HL-60 (cell line): Measurements from ENCODE around the gene XXYLT1.
"Not testable (repeated sequence)": the region's sequence is repeated elsewhere in the genome, so short reads cannot be mapped to it uniquely, and the experiment has no call there.

Experiments used
- DNase-seq, 2 experiments: peaks; one replicate each; pipeline ENCODE4 v3.0.0-alpha.2; 2010 to 2020; ENCODE audit warnings: low read depth in 1 of 2, low spot score in 1 of 2
- H3K27ac ChIP-seq: fragments of 250-450 bp; sonication (Bioruptor Pico); replicated peaks from 2 replicates; pipeline ENCODE4 v1.5.1; 2020; ENCODE audit warnings: mild to moderate bottlenecking, moderate library complexity
- H3K27me3 ChIP-seq: fragments of 250-450 bp; sonication (Bioruptor Pico); 2 replicates; pipeline ENCODE4 v1.5.1; 2021; ENCODE audit warnings: mild to moderate bottlenecking, moderate library complexity; ENCODE audit not compliant: insufficient read depth, poor library complexity, severe bottlenecking
- H3K4me3 ChIP-seq: replicated peaks from 2 replicates; pipeline ENCODE4 v1.5.1; 2011; ENCODE audit warnings: mild to moderate bottlenecking, control low read depth, low read length; ENCODE audit not compliant: insufficient read depth
- GABPA ChIP-seq: IDR thresholded peaks from 2 replicates; pipeline ENCODE4 v1.6.1; 2012; ENCODE audit warnings: low read depth
- POLR2AphosphoS5 ChIP-seq: IDR thresholded peaks from 2 replicates; pipeline ENCODE4 v1.6.1; 2012; ENCODE audit warnings: low read depth
- SPI1 ChIP-seq: IDR thresholded peaks from 2 replicates; pipeline ENCODE4 v1.6.1; 2012; ENCODE audit warnings: low read depth, mild to moderate bottlenecking, borderline replicate concordance
- TF ChIP-seq, protein P1 (sequence below): IDR thresholded peaks from one replicate; pipeline ENCODE4 v1.5.1; 2011; ENCODE audit warnings: low read length, control low read depth, inconsistent platforms; ENCODE audit not compliant: insufficient read depth
- TF ChIP-seq, protein P2 (sequence below): IDR thresholded peaks from 2 replicates; pipeline ENCODE4 v1.6.1; 2012; ENCODE audit warnings: low read depth; ENCODE audit not compliant: insufficient replicate concordance

The XXYLT1 gene

DNA sequence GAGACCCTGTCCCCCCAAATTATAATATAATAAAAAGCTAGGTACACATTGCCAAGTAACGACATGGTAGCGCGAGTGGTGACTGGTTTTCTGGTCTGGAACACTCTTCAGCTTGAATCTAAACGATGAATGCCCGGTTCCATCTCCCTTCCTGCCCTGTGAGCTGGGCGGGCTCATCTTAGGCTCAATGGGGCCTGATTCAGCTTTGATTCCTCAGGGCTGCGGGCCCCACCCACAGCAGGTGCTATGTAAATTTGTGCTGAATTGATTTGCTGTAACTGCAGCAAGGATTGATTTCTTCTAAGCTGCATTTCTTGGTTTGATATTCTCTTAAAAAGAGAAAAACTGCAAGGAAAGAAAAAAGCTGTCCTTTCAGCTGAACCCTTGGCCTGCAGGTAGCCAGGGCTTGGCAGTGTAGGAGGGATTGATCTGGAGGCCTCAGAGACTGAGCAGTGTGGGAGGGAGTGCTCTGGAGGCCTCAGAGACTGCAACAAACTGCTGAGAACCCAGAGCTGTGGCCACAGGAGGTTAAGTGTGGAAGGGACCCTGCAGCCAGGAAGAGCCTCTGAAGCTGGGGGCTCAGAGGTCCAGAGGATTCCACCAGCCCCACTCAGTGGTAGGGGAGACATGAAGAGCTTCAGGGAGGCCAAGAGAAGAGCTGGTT, 231.6 kb downstream of the XXYLT1 start:
- Histone ChIP-seq H3K27me3 (no peaks in the 10 kb centered on the region), H3K4me3 (no peak overlapping the region), H3K27ac (peak overlapping the region; percentile 69)
- DNase-seq = no peak
- TF ChIP-seq POLR2AphosphoS5 = no peak
- TF ChIP-seq, protein P1, sequence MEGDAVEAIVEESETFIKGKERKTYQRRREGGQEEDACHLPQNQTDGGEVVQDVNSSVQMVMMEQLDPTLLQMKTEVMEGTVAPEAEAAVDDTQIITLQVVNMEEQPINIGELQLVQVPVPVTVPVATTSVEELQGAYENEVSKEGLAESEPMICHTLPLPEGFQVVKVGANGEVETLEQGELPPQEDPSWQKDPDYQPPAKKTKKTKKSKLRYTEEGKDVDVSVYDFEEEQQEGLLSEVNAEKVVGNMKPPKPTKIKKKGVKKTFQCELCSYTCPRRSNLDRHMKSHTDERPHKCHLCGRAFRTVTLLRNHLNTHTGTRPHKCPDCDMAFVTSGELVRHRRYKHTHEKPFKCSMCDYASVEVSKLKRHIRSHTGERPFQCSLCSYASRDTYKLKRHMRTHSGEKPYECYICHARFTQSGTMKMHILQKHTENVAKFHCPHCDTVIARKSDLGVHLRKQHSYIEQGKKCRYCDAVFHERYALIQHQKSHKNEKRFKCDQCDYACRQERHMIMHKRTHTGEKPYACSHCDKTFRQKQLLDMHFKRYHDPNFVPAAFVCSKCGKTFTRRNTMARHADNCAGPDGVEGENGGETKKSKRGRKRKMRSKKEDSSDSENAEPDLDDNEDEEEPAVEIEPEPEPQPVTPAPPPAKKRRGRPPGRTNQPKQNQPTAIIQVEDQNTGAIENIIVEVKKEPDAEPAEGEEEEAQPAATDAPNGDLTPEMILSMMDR = no peak
- TF ChIP-seq GABPA = no peak
- TF ChIP-seq, protein P2, sequence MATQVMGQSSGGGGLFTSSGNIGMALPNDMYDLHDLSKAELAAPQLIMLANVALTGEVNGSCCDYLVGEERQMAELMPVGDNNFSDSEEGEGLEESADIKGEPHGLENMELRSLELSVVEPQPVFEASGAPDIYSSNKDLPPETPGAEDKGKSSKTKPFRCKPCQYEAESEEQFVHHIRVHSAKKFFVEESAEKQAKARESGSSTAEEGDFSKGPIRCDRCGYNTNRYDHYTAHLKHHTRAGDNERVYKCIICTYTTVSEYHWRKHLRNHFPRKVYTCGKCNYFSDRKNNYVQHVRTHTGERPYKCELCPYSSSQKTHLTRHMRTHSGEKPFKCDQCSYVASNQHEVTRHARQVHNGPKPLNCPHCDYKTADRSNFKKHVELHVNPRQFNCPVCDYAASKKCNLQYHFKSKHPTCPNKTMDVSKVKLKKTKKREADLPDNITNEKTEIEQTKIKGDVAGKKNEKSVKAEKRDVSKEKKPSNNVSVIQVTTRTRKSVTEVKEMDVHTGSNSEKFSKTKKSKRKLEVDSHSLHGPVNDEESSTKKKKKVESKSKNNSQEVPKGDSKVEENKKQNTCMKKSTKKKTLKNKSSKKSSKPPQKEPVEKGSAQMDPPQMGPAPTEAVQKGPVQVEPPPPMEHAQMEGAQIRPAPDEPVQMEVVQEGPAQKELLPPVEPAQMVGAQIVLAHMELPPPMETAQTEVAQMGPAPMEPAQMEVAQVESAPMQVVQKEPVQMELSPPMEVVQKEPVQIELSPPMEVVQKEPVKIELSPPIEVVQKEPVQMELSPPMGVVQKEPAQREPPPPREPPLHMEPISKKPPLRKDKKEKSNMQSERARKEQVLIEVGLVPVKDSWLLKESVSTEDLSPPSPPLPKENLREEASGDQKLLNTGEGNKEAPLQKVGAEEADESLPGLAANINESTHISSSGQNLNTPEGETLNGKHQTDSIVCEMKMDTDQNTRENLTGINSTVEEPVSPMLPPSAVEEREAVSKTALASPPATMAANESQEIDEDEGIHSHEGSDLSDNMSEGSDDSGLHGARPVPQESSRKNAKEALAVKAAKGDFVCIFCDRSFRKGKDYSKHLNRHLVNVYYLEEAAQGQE = no peak
- no peak for TF ChIP-seq SPI1

DNA sequence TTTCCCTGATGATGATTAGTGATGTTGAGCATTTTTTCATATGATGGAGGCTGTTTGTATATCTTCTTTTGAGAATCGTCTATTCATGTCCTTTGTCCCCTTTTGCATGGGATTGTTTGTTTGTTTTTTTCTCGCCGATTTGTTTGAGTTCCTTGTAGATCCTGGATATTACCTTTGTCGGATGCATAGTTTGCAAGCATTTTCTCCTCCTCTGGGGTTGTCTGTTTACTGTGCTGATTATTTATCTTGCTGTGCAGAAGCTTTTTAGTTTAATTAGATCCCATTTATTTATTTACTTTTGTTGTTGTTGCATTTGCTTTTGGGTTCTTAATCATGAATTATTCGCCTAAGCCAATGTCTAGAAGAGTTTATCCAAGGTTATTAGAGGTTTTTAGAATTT, 232.8 kb downstream of the XXYLT1 start:
- TF ChIP-seq, protein P2 = no peak
- TF ChIP-seq POLR2AphosphoS5 (no peak), GABPA (no peak), SPI1 (no peak)
- TF ChIP-seq, protein P1 = no peak
- Histone ChIP-seq H3K27me3 (no peaks in the 10 kb centered on the region), H3K4me3 (no peak overlapping the region), H3K27ac (no peak overlapping the region)
- DNase-seq = no peak

DNA sequence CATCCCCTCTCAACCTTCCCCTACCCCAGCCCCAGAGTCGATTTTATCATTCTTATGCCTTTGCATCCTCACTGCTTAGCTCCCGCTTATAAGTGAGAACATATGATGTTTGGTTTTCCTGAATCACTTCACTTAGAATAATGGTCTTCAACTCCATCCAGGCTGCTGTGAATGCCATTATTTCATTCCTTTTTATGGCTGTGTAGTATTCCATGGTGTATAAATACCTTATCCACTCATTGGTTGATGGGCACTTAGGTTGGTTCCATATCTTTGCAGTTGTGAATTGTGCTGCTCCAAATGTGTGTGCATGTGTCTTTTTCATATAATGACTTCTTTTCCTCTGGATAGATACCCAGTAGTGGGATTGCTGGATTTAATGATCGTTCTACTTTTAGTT, 233.4 kb downstream of the XXYLT1 start:
- H3K4me3 ChIP-seq, H3K27me3 ChIP-seq, DNase-seq, H3K27ac ChIP-seq: not testable (repeated sequence)

DNA sequence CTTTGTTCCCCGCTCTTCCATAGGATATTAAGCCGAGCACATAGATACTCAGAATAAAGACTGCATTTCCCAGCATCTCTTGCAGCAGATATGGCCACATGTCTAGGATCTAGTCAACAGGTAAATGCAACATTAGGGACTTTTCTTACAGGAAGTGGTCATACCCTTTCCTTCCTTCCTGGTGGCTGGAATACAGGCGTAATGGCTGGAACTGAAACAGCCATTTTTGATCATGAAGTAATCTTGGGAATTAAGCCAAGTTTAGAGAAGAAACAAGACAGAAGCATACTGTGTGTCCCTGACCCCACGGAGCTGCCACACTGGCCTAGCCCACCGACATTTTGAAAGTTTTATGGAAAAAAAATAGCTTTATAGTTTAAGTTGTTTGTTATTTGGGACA, 234.0 kb downstream of the XXYLT1 start:
- Histone ChIP-seq H3K4me3 (no peak overlapping the region), H3K27ac (no peak overlapping the region), H3K27me3 (no peaks in the 10 kb centered on the region)
- TF ChIP-seq, protein P2 = no peak
- no peak for TF ChIP-seq SPI1
- no peak for TF ChIP-seq GABPA
- no peak for TF ChIP-seq POLR2AphosphoS5
- TF ChIP-seq, protein P1 = no peak
- DNase-seq = no peak
